GM12801 (cell line): Measurements from ENCODE around the gene ERICH2.

ENCODE experiments used
- TF ChIP-seq, protein P1 (sequence below): IDR thresholded peaks from one replicate; pipeline ENCODE4 v1.5.1; 2011; ENCODE audit warnings: control low read depth; ENCODE audit not compliant: insufficient read length; ENCODE audit errors: extremely low read depth

The ERICH2 gene

DNA sequence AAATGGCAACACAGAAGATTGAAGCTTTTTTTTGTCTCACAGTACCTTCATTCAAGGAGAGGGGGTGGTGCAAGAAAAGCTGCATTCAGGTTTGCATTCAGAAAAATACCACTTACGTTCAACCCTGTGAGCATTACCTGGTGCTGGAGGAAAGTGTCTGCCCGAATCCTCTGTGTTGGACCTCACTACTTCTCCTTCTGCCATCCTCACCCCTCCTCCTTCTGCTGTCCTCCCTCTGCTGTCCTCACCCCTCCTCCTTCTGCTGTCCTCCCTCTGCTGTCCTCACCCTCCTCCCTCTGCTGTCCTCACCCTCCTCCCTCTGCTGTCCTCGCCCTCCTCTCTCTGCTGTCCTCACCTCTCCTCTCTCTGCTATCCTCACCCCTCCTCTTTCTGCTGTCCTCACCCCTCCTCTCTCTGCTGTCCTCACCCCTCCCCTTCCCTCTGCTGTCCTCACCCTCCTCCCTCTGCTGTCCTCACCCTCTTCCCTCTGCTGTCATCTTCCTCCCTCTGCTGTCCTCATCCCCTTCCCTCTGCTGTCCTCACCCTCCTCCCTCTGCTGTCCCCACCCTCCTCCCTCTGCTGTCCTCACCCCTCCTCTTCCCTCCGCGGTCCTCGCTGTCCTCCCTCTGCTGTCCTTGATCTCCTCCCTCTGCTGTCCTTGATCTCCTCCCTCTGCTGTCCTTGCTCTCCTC lies 57.8 kb downstream of the ERICH2 start:
- TF ChIP-seq, protein P1, sequence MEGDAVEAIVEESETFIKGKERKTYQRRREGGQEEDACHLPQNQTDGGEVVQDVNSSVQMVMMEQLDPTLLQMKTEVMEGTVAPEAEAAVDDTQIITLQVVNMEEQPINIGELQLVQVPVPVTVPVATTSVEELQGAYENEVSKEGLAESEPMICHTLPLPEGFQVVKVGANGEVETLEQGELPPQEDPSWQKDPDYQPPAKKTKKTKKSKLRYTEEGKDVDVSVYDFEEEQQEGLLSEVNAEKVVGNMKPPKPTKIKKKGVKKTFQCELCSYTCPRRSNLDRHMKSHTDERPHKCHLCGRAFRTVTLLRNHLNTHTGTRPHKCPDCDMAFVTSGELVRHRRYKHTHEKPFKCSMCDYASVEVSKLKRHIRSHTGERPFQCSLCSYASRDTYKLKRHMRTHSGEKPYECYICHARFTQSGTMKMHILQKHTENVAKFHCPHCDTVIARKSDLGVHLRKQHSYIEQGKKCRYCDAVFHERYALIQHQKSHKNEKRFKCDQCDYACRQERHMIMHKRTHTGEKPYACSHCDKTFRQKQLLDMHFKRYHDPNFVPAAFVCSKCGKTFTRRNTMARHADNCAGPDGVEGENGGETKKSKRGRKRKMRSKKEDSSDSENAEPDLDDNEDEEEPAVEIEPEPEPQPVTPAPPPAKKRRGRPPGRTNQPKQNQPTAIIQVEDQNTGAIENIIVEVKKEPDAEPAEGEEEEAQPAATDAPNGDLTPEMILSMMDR, result no peak

DNA sequence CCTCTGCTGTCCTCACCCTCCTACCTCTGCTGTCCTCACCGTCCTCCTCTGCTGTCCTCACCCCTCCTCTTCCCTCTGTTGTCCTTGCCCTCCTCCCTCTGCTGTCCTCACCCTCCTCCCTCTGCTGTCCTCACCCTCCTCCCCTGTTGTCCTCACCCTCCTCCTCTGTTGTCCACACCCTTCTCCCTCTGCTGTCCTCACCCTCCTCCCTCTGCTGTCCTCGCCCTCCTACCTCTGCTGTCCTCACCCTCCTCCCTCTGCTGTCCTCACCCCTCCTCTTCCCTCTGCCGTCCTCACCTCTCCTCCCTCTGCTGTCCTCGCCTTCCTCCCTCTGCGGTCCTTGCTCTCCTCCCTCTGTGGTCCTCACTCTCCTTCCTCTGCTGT lies 58.3 kb downstream of the ERICH2 start:
- TF ChIP-seq, protein P1, result no peak

- TF ChIP-seq, protein P1, result no peak
These were observed 58.9 kb downstream of the ERICH2 start for GRCh38 chr2:170829036-170829435.

GRCh38 chr2:170830166-170830565 lies 60.0 kb downstream of the ERICH2 start:
- TF ChIP-seq, protein P1, result no peak

- TF ChIP-seq, protein P1, result no peak
These were observed 60.9 kb downstream of the ERICH2 start for GRCh38 chr2:170831115-170831514.

GRCh38 chr2:170836027-170836426 lies 65.8 kb downstream of the ERICH2 start:
- TF ChIP-seq, protein P1, result no peak

- TF ChIP-seq, protein P1, result no peak
These were observed 70.6 kb downstream of the ERICH2 start for GRCh38 chr2:170840717-170841210.
